Measurements from ENCODE around the gene ARHGAP26. TPM values are rescaled to one million over a fixed set of nuclear protein-coding genes. Genes with fewer than 3 reads are reported as not detected.

The ARHGAP26 gene
- total and polyA plus RNA-seq, 10 donors = 4.2 to 148 (median 55.5) TPM

GRCh38 chr5:142958944-142959682, 188.9 kb downstream of the ARHGAP26 start:
- no peak for TF ChIP-seq POLR2A (IDR thresholded peaks at IDR 0.05)
- TF ChIP-seq POLR2AphosphoS5 (IDR thresholded peaks at IDR 0.05) = no peak
- no peak for TF ChIP-seq CTCF (IDR thresholded peaks at IDR 0.05 in 8 of 11, conservative IDR thresholded peaks at IDR 0.05 in 3 of 11)
- 89 to 100% (median 95%) methylated on average over 1 of the region's 1 CpG for WGBS, 5 donors
- no peaks in the 10 kb centered on the region for H3K9me3 ChIP-seq
- peaks cover 0 to 13% (median 3%) of the 10 kb centered on the region in 6 donors for H3K4me1 ChIP-seq
- intact Hi-C loops (cut with DNase I; ENCODE audit: low total_unique reads) = no loop called here
- no peaks in the 10 kb centered on the region for H3K27me3 ChIP-seq (replicated peaks in 1 of 7)
- no peak for DNase-seq
- no peak overlapping the region for H3K27ac ChIP-seq
- no peak overlapping the region for H3K4me3 ChIP-seq
- H3K36me3 ChIP-seq = peaks cover 0 to 8% (median 0%) of the 10 kb centered on the region in 6 donors

GRCh38 chr5:142959683-142960657, 189.8 kb downstream of the ARHGAP26 start:
- H3K9me3 ChIP-seq = no peaks in the 10 kb centered on the region
- H3K4me1 ChIP-seq = peaks cover 0 to 13% (median 3%) of the 10 kb centered on the region in 6 donors
- peaks cover 0 to 8% (median 0%) of the 10 kb centered on the region in 6 donors for H3K36me3 ChIP-seq
- intact Hi-C loops (cut with DNase I; ENCODE audit: low total_unique reads) = no loop called here
- no peaks in the 10 kb centered on the region for H3K27me3 ChIP-seq (replicated peaks in 1 of 7)
- TF ChIP-seq POLR2AphosphoS5 (IDR thresholded peaks at IDR 0.05) = no peak
- no peak for TF ChIP-seq POLR2A (IDR thresholded peaks at IDR 0.05)
- TF ChIP-seq CTCF (IDR thresholded peaks at IDR 0.05 in 8 of 11, conservative IDR thresholded peaks at IDR 0.05 in 3 of 11) = no peak
- 92 to 97% (median 94%) methylated on average over 4 of the region's 4 CpGs for WGBS, 5 donors
- no peak overlapping the region for H3K4me3 ChIP-seq
- DNase-seq = no peak
- H3K27ac ChIP-seq = no peak overlapping the region

- Histone ChIP-seq H3K36me3 (peaks cover 0 to 8% (median 0%) of the 10 kb centered on the region in 6 donors), H3K4me1 (peaks cover 0 to 20% (median 4%) of the 10 kb centered on the region in 6 donors), H3K4me3 (no peak overlapping the region), H3K9me3 (no peaks in the 10 kb centered on the region), H3K27me3 (replicated peaks in 1 of 7) (no peaks in the 10 kb centered on the region), H3K27ac (no peak overlapping the region)
- WGBS, 5 donors = 90 to 93% (median 92%) methylated on average over 5 of the region's 5 CpGs
- intact Hi-C loops (cut with DNase I; ENCODE audit: low total_unique reads) = no loop called here
- no peak for DNase-seq
- no peak for TF ChIP-seq POLR2AphosphoS5 (IDR thresholded peaks at IDR 0.05)
- TF ChIP-seq POLR2A (IDR thresholded peaks at IDR 0.05) = no peak
- no peak for TF ChIP-seq CTCF (IDR thresholded peaks at IDR 0.05 in 8 of 11, conservative IDR thresholded peaks at IDR 0.05 in 3 of 11)
Observed at GRCh38 chr5:142961440-142962173, 191.4 kb downstream of the ARHGAP26 start.
